HEK293 (cell line): ENCODE results near the gene PREX1.

ENCODE experiments used
- CTCF ChIA-PET: fragments of 350-600 bp; formaldehyde crosslinking; extraction: SDS; loops from one replicate; lab custom pipeline; 2021; ENCODE audit warnings: antibody characterized with exemption; lab: Yijun Ruan, JAX
- POLR2A ChIA-PET: fragments of 300-600 bp; formaldehyde crosslinking; extraction: SDS; loops from one replicate; lab custom pipeline; 2020; ENCODE audit warnings: antibody characterized with exemption, inconsistent platforms; lab: Yijun Ruan, JAX
- H3K27ac ChIP-seq: fragments of 200-500 bp; sonication (Bioruptor generic); 2 replicates; pipeline ENCODE4 v1.5.1; 2014; ENCODE audit warnings: low read depth, low read length, control low read depth, inconsistent platforms; ENCODE audit errors: extremely low read depth
- H3K36me3 ChIP-seq, 2 experiments: fragments of 200-500 bp in 1 of 2; sonication (Bioruptor generic) in 1 of 2; 1 replicate in 1 of 2; 2 replicates in 1 of 2; pipeline ENCODE4 v1.5.1; 2014 to 2017; ENCODE audit warnings: inconsistent platforms in 2 of 2, low read length in 2 of 2; ENCODE audit not compliant: control insufficient read depth in 2 of 2, insufficient read depth in 1 of 2
- H3K4me1 ChIP-seq: fragments of 200-500 bp; sonication (Bioruptor generic); 2 replicates; pipeline ENCODE4 v1.5.1; 2014; ENCODE audit warnings: mild to moderate bottlenecking, low read length, inconsistent platforms; ENCODE audit not compliant: control insufficient read depth, insufficient read depth
- H3K4me3 ChIP-seq: 2 replicates; pipeline ENCODE4 v1.5.1; 2011; ENCODE audit warnings: low read depth, mild to moderate bottlenecking, control low read depth, low read length, moderate library complexity
- H3K9me3 ChIP-seq: fragments of 200-500 bp; sonication (Bioruptor generic); 2 replicates; pipeline ENCODE4 v1.5.1; 2014; ENCODE audit warnings: low read depth, low read length, inconsistent platforms; ENCODE audit not compliant: control insufficient read depth, insufficient read depth
- FEZF1 ChIP-seq: fragments of 450-650 bp; formaldehyde crosslinking; IDR thresholded peaks from 2 replicates; pipeline ENCODE4 v1.5.1; 2016; ENCODE audit warnings: missing biosample characterization, missing genetic modification characterization
- GLI2 ChIP-seq: fragments of 450-650 bp; formaldehyde crosslinking; IDR thresholded peaks from 2 replicates; pipeline ENCODE4; 2017; ENCODE audit warnings: missing biosample characterization, missing genetic modification characterization, low read depth, borderline replicate concordance
- HOXA7 ChIP-seq: sonication (generic); formaldehyde crosslinking; IDR thresholded peaks from 2 replicates; pipeline ENCODE4 v1.8.1; 2022; ENCODE audit warnings: missing genetic modification reagents, borderline replicate concordance
- KLF1 ChIP-seq: fragments of 450-650 bp; formaldehyde crosslinking; IDR thresholded peaks from 2 replicates; pipeline ENCODE4 v1.5.1; 2016; ENCODE audit warnings: missing biosample characterization, missing genetic modification characterization
- KLF17 ChIP-seq: fragments of 450-650 bp; formaldehyde crosslinking; IDR thresholded peaks from 2 replicates; pipeline ENCODE4 v1.5.1; 2016; ENCODE audit warnings: missing biosample characterization, missing genetic modification characterization
- KLF8 ChIP-seq: fragments of 450-650 bp; formaldehyde crosslinking; IDR thresholded peaks from 2 replicates; pipeline ENCODE4 v1.5.1; 2016; ENCODE audit warnings: missing biosample characterization, missing genetic modification characterization
- MYNN ChIP-seq: fragments of 450-650 bp; formaldehyde crosslinking; IDR thresholded peaks from 2 replicates; pipeline ENCODE4 v1.5.1; 2016; ENCODE audit warnings: missing biosample characterization, missing genetic modification characterization, borderline replicate concordance
- RBAK ChIP-seq: fragments of 450-650 bp; formaldehyde crosslinking; IDR thresholded peaks from 2 replicates; pipeline ENCODE4 v1.5.1; 2016; ENCODE audit warnings: missing biosample characterization, missing genetic modification characterization
- REST ChIP-seq: fragments of 450-650 bp; formaldehyde crosslinking; IDR thresholded peaks from 2 replicates; pipeline ENCODE4 v1.5.1; 2016; ENCODE audit warnings: missing biosample characterization, missing genetic modification characterization
- SALL2 ChIP-seq: fragments of 450-650 bp; formaldehyde crosslinking; IDR thresholded peaks from 2 replicates; pipeline ENCODE4 v1.5.0; 2017; ENCODE audit warnings: missing biosample characterization, mild to moderate bottlenecking, missing genetic modification characterization, borderline replicate concordance
- SP3 ChIP-seq: fragments of 450-650 bp; formaldehyde crosslinking; IDR thresholded peaks from 2 replicates; pipeline ENCODE4 v1.5.1; 2016; ENCODE audit warnings: missing biosample characterization, missing genetic modification characterization
- TCF7L2 ChIP-seq: IDR thresholded peaks from 2 replicates; pipeline ENCODE4 v1.6.1; 2011; ENCODE audit warnings: low read depth, mild to moderate bottlenecking, inconsistent platforms, low read length, moderate library complexity, borderline replicate concordance
- TRIM28 ChIP-seq: IDR thresholded peaks from 2 replicates; pipeline ENCODE4 v1.6.1; 2011; ENCODE audit warnings: low read length, control low read depth, borderline replicate concordance
- ZBTB6 ChIP-seq: fragments of 450-650 bp; formaldehyde crosslinking; IDR thresholded peaks from 2 replicates; pipeline ENCODE4 v1.5.1; 2017; ENCODE audit warnings: missing biosample characterization, missing genetic modification characterization
- ZFP41 ChIP-seq: fragments of 450-650 bp; formaldehyde crosslinking; IDR thresholded peaks from 2 replicates; pipeline ENCODE4 v1.5.1; 2016; ENCODE audit warnings: missing biosample characterization, missing genetic modification characterization, borderline replicate concordance
- ZNF133 ChIP-seq: fragments of 450-650 bp; formaldehyde crosslinking; IDR thresholded peaks from 2 replicates; pipeline ENCODE4 v1.5.1; 2016; ENCODE audit warnings: missing biosample characterization, missing genetic modification characterization
- ZNF140 ChIP-seq: fragments of 450-650 bp; formaldehyde crosslinking; IDR thresholded peaks from 2 replicates; pipeline ENCODE4 v1.5.1; 2016; ENCODE audit warnings: missing biosample characterization, missing genetic modification characterization
- ZNF184 ChIP-seq: fragments of 450-650 bp; IDR thresholded peaks from 2 replicates; pipeline ENCODE4 v1.5.1; 2018; ENCODE audit warnings: missing biosample characterization, mild to moderate bottlenecking, missing genetic modification characterization
- ZNF19 ChIP-seq: fragments of 450-650 bp; formaldehyde crosslinking; IDR thresholded peaks from 2 replicates; pipeline ENCODE4; 2016; ENCODE audit warnings: missing biosample characterization, missing genetic modification characterization, low read depth
- ZNF248 ChIP-seq: fragments of 450-650 bp; formaldehyde crosslinking; IDR thresholded peaks from 2 replicates; pipeline ENCODE4 v1.5.1; 2017; ENCODE audit warnings: missing biosample characterization, missing genetic modification characterization
- ZNF341 ChIP-seq: fragments of 450-650 bp; formaldehyde crosslinking; IDR thresholded peaks from 2 replicates; pipeline ENCODE4; 2016; ENCODE audit warnings: low read depth, missing biosample characterization, missing genetic modification characterization
- ZNF433 ChIP-seq: fragments of 450-650 bp; formaldehyde crosslinking; IDR thresholded peaks from 2 replicates; pipeline ENCODE4 v1.5.1; 2016; ENCODE audit warnings: missing biosample characterization, missing genetic modification characterization, low read depth
- ZNF473 ChIP-seq: fragments of 450-650 bp; formaldehyde crosslinking; IDR thresholded peaks from 2 replicates; pipeline ENCODE4 v1.5.1; 2017; ENCODE audit warnings: missing biosample characterization, missing genetic modification characterization
- ZNF529 ChIP-seq: fragments of 450-650 bp; formaldehyde crosslinking; IDR thresholded peaks from 2 replicates; pipeline ENCODE4 v1.5.1; 2017; ENCODE audit warnings: missing genetic modification characterization, missing biosample characterization; ENCODE audit not compliant: insufficient replicate concordance
- ZNF580 ChIP-seq: fragments of 450-650 bp; formaldehyde crosslinking; IDR thresholded peaks from 2 replicates; pipeline ENCODE4 v1.5.1; 2016; ENCODE audit warnings: missing biosample characterization, missing genetic modification characterization
- ZNF600 ChIP-seq: fragments of 450-650 bp; formaldehyde crosslinking; IDR thresholded peaks from 2 replicates; pipeline ENCODE4 v1.5.1; 2016; ENCODE audit warnings: missing biosample characterization, missing genetic modification characterization
- ZNF623 ChIP-seq: fragments of 450-650 bp; formaldehyde crosslinking; IDR thresholded peaks from 2 replicates; pipeline ENCODE4 v1.5.1; 2016; ENCODE audit warnings: missing biosample characterization, missing genetic modification characterization
- ZNF626 ChIP-seq: fragments of 450-650 bp; sonication (Bioruptor Pico); formaldehyde crosslinking; IDR thresholded peaks from 2 replicates; pipeline ENCODE4 v1.5.1; 2018; ENCODE audit warnings: missing biosample characterization, missing genetic modification characterization, inconsistent platforms

PREX1 gene

GRCh38 chr20:48802216-48802615, 25.6 kb downstream of the PREX1 start:
- no peak for TF ChIP-seq ZNF133 (tag by site-specific recombination)
- TF ChIP-seq ZNF623 (tag by site-specific recombination) = peak; percentile 91
- no peak for TF ChIP-seq TCF7L2
- TF ChIP-seq ZNF580 (tag by site-specific recombination) = no peak
- TF ChIP-seq ZNF341 (tag by site-specific recombination) = no peak
- TF ChIP-seq KLF1 (tag by site-specific recombination) = no peak
- TF ChIP-seq, all 188 proteins: peak for 1
- no peak overlapping the region for H3K4me3 ChIP-seq
- CTCF ChIA-PET = interaction anchor here (0.6 kb wide), 1 partner anchor 98 kb away, joined by 4 read pairs; no protein-coding TSS in a partner anchor
- no peaks in the 10 kb centered on the region for H3K9me3 ChIP-seq
- H3K4me1 ChIP-seq = no peaks in the 10 kb centered on the region
- POLR2A ChIA-PET = no interaction called here
- H3K27ac ChIP-seq = no peak overlapping the region
- H3K36me3 ChIP-seq = no peaks in the 10 kb centered on the region

- H3K4me3 ChIP-seq = no peak overlapping the region
- ChIA-PET POLR2A (no interaction called here), CTCF (interaction anchor here (0.6 to 0.9 kb wide), 2 partner anchors 84 to 144 kb away, joined by 3 read pairs; no protein-coding TSS in a partner anchor)
- TF ChIP-seq SALL2 (no peak), ZNF248 (tag by site-specific recombination) (no peak), SP3 (tag by site-specific recombination) (no peak), ZNF184 (no peak), RBAK (tag by site-specific recombination) (no peak), ZNF433 (no peak), KLF8 (tag by site-specific recombination) (no peak)
- TF ChIP-seq, all 188 proteins: peak for 0
- Histone ChIP-seq H3K9me3 (no peaks in the 10 kb centered on the region), H3K27ac (no peak overlapping the region), H3K4me1 (no peaks in the 10 kb centered on the region), H3K36me3 (no peaks in the 10 kb centered on the region)
Observed at GRCh38 chr20:48801197-48801596, 26.6 kb downstream of the PREX1 start.

- ChIA-PET CTCF (interaction anchor here (0.6 kb wide), 1 partner anchor 47 kb away, joined by 3 read pairs; no protein-coding TSS in a partner anchor), POLR2A (no interaction called here)
- no peaks in the 10 kb centered on the region for H3K4me1 ChIP-seq
- no peak overlapping the region for H3K27ac ChIP-seq
- no peak overlapping the region for H3K4me3 ChIP-seq
- no peaks in the 10 kb centered on the region for H3K36me3 ChIP-seq
- H3K9me3 ChIP-seq = no peaks in the 10 kb centered on the region
- TF ChIP-seq ZBTB6 (no peak), ZNF600 (tag by site-specific recombination) (no peak), ZNF140 (tag by site-specific recombination) (no peak), ZNF626 (tag by site-specific recombination) (no peak), ZFP41 (tag by site-specific recombination) (no peak), ZNF529 (no peak), HOXA7 (no peak), GLI2 (tag by site-specific recombination) (no peak), TRIM28 (no peak), FEZF1 (tag by site-specific recombination) (no peak), ZNF473 (tag by site-specific recombination) (no peak), REST (tag by site-specific recombination) (no peak), KLF17 (no peak), ZNF19 (tag by site-specific recombination) (no peak), MYNN (no peak)
Observed at GRCh38 chr20:48800177-48800576, 27.6 kb downstream of the PREX1 start.
